Amniotic epithelial cell (primary cell): ENCODE data around the gene FOXJ1.
A peak's percentile ranks its signal among the peaks of the same experiment; 100 is the strongest.

ENCODE experiments used
- DNase-seq: peaks from one replicate; pipeline ENCODE4 v3.0.0-alpha.2; 2010; ENCODE audit warnings: low read depth

FOXJ1 gene

DNA sequence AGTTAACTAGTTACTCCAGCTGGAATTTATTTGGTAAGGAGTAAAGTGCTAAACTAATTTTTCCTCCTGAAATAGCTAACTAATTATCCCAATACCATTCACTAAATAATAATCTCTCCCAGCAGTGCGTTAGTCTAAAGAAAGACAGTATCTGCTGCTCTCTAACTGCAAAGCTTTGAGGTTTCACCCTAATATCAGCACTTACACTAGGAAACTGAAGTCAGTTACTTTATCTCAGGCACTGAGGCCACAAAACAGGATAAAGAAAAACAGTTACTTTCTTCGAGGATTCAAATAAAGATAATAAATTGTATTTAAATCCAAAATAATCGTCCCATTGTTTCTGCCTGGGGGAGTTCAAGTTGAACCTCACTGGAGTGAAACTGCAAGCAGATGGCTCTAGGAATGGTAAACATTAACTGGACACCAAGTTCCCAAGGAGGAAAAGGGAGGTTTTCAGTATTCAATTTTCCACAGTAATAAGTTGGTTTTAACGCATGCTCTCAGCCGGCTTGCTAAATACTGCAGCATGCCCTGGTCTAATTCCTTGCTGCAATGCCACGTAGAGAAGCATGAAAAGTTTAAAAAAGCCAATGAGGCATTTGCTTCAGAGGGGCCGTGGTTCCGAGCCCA lies 20.0 kb upstream of the FOXJ1 start:
- DNase-seq, result no peak

DNA sequence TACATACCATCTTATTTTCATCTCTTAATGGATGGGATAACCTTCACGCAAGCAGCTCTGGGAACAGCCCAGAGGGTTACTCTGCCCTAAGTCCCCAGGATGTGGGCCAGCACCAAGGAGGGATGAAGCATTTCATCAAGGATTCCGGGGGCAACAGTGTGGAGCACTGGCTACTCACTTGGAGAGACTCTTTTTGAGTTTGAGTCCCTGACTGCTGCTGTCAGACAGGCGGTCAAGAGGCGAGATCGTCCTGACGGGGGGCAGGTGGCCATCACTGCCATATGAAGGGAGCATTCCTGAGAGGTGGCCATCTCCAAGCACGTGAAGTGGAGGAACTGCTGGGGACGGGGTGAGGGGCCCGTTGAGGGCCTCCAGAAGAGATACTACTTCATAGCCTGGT lies 18.1 kb upstream of the FOXJ1 start:
- no peak for DNase-seq

DNA sequence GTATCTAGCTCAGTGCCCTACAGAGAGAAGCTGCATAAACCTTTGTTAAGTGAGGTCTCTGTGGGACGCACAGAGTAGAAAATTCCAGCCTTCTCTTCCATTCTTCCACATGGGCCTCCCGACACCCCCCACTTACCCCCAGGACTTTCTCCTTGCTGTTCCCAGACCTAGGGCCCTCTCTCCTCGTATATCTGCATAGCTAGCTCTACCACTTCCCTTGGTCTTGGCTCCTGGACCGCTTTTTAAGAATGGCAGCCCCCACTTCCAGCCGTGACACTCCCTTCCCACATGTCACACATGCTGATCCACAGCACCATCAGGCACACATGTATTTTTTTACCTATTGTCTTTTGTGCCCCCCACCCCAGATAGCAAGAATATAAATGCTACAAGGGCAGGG lies 16.7 kb upstream of the FOXJ1 start:
- DNase-seq, result no peak

DNA sequence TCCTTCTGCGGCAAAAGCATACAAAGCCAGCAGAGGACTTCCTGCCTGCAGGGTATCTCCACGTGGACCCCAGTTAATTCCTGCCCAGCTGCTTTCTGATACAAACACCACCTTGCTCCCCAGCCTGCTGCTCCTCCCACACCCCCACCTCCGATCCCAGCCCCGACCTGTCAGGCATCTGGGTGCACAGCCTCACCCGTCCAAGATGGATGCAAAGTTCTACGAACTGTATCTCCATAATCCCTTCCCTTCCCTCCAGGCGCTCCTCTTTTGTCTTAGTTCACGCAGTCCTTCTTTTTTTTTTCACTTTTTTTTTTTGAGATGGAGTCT lies 15.6 kb upstream of the FOXJ1 start:
- no peak for DNase-seq

DNA sequence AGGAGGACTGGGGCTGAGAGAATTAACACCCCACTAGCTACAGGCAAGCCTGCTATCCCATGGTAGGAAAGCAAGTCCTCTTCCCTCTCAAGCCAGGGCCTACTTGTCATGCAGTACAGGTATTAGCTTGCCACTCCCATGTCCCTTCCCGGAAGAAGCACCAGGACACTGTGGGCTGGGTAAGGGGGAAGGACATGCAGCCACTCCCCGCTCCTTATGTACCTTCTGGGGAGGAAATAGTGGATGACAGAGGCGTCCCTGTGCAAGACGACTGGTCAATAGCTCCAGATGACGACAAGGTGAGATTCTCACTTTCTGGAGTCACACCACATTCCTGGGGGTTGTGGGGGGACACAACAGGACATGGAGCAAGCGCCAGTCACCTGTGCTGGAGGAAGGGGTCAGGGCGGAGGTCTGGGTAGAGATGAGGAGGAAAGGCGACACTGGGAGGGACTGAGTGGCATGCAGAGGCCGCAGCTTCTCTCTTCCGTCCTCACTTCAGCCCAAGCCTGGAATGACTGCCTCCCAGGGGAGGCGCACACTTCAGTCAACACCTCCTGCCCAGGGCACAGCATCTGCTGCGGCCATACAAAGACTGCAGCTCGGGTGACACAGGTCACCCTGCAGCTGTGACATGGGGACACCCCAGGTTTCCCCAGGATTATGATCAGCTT lies 15.1 kb upstream of the FOXJ1 start:
- DNase-seq, result no peak

DNA sequence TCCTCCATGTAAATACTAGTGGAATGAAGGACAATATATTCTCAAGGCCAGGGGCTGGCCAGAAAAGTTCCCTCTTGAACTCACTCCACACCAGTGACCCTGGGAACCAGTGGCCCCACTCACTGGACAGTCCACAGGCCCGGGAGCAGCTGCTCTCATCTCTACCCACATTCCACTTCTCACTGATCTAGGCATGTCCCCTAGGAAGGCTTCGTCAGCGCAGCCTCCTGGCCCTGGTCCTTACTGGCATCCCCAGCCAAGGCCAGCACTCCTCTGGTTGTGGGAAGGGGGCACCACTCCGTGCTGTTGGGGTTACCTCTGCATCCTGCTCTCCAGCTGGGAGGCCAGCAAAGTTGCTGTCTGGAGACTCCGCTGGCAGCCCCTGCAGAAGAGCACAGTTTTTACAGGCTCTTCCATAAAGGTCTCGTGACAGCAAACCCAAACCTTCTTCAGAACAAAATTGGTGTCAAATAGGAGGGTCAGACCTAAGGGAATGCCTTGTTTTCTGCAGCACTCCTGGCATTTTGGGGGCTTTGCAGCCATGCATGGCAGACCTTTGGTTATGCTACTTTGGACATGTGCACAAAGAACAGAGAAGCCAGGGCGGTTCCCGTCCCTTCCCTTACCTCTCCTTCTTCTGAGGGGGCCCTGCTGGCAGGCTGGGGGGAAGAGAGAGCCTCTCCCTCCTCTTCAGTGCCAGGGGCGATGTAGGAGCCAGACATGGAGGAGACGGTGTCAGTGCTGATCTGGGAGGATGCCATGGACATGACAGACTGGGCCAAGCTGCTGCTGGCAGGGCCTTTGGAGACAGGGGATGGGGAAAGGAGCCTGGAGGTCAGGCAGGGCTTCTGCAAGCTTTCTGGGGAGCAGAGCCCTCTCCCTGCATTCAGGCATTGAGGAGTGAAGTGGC lies 14.1 kb upstream of the FOXJ1 start:
- DNase-seq, result no peak

DNA sequence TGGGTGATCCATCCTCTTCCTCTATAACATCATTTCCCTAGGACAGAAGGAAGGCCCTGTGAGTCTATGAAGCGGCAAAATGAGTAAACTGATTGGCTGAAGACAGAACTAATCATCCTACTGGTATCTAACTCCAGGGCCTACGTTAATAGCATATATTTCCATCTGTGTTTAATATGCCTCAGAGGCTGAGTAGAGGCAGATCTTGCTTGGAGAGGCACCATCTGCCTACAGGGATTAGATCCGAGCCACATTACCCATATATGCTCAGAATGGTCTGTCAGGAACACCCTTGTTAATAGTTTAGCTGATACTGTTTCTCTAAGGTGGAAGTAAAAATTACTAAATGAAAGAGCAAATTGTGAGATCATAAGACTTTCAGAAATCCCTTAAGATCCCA lies 13.2 kb upstream of the FOXJ1 start:
- DNase-seq, result no peak

DNA sequence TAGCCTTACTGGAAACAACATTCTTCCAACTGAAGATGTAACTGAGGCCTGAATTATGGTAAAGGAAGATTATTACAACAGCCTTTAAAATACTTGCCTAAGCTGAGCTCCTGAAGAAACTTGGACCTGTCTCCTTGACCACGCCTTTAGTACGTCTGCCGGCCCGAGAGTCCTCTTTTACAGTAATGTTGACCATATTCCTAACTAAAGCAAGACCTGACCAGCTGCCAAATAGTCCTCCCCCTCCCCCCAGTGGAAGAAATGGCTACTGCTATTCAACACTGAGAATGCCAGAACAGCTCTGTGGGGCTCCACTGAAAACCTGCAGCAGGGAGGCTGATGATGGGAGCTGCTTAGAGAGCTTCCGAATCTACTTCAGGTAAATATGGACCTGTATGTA lies 12.6 kb upstream of the FOXJ1 start:
- peak; percentile 51 for DNase-seq

DNA sequence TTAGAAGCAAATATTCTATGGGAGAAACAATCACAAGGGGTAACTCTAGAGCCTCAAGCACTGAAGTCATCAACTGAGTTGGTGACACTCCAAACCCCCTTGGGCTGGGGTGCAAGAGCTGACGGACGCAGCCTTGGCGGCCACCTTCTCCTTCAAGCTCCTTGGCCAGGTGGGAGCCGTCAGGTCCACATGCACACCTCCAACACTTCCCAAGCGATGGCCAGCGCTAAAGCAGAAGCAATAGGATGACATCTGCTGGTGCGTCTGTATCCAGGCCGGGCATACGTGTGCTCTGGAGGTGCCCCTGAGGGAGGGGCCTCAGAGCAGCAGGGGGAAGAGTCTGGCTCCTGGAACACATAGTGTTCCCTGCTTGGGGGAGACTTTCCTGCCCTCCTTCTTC lies 12.2 kb upstream of the FOXJ1 start:
- DNase-seq, result no peak

DNA sequence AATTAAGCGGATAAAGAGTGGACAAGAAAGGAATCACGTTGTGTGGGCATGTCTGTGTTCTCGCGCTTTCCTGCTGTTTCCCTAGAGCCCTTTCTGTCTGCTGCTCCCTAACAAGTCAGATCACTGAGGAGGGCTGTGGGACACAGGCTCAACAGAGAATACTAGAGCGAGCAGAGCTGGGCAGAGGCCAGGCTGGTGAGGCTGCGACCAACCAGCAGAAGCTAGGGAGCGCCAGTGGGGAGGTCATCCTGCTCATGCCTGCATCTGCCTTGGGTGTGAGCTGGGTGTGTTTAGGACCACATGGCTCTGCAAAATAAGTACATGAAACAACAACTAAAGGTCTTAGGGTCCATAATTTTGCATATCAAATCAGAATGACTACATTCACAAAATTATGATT lies 11.5 kb upstream of the FOXJ1 start:
- no peak for DNase-seq

DNA sequence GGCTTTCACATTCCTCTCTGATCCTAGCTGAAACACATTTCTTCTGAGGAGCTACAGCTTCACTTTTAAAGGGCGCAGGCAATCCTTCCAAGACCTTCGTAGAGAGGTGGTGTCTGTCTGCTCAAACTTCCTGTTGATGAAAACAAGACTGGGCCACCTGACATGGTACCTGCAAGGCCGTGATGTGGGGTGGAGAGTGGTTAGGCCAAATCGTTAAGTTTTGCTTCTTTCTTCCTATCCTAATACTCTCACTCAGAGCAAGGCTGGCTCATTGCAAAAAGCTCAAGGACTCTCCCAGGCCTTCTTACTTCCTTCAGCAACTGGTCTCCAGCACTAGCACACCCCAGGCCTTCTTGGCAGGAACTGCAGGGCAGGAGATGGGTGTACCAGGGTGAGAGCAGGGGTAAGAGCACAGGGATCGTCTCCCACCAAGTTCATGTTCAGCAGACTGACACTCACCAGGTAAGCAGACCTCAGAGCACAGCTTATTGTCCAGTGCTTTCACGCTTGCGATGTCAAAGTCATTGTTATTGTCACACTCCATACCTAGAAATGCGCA lies 10.9 kb upstream of the FOXJ1 start:
- no peak for DNase-seq

DNA sequence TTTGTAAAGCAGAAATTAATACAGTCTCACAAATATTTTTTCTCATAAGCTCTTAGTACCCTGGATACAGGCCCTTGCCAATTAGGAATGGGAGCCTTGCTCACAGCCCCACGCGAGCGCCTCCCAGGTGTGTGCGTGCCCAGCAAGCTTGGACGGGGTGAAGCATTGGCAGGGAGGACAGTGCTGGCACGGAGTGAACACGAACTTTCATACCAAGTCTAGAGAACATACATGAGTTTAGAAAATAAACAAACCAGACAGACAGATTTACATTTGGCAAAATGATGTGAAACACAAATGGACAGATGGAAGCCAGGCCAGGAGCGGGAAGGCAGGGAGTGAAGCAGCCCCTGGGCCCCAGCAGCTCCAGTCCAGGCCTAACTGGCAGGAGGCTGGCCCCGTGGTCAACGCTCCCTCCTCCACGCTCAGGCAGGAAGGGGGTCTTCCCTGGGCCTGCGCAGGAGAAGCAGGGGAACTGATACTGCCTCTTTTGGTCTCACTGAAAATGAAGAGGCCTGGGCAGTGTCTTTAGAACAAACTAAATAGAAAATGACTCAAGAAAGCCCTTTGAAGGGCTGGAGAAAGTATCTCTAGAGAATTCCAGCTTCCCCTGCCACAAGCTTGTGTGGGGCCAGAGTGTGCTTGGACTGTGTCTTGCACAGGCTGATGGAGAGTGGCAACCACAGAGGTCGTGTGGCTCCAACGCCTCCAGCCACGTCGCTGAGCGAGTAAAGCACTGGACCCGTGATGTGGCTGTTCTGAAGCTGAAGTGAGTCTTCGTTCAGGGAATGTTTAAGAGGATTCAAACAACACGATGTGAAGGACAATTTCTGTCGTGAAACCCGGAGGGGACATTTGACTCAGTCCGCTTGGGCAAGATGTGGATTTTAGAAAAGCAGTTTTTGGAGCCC lies 9.9 kb upstream of the FOXJ1 start:
- DNase-seq, result no peak

DNA sequence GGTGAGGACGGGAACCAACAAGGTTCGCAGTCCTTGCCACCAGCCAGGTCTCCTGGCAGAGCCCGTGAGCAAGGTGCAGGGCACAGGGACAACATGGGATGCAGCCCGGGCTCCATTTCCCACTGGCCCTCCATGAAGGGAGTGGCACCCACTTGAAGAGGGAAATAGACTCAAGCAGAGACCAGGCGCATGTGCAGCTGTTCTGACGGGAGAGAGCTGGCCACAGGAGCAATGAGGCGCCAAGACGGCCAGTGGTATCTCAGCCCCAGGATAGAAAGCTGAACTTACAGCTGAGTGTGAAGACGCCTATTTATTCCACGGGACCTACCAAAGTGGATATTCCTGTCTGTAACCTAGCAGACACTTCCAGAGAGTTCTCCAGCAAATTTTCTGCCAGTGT lies 8.2 kb upstream of the FOXJ1 start:
- no peak for DNase-seq

DNA sequence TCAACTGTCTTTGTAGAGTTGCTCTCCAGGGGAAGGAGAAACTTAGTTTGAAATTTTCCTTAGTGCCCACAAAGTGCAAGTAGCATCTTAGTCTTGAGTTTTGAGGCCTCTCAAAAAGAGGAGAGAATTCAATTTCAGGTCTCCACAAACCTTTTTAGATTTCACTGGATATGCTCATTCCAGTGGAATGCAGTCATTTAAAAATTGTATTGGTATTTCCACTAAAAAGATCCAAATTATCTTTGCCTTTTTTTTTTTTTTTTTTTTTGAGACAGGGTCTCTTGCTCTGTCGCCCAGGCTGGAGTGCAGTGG lies 6.9 kb upstream of the FOXJ1 start:
- DNase-seq, result no peak

DNA sequence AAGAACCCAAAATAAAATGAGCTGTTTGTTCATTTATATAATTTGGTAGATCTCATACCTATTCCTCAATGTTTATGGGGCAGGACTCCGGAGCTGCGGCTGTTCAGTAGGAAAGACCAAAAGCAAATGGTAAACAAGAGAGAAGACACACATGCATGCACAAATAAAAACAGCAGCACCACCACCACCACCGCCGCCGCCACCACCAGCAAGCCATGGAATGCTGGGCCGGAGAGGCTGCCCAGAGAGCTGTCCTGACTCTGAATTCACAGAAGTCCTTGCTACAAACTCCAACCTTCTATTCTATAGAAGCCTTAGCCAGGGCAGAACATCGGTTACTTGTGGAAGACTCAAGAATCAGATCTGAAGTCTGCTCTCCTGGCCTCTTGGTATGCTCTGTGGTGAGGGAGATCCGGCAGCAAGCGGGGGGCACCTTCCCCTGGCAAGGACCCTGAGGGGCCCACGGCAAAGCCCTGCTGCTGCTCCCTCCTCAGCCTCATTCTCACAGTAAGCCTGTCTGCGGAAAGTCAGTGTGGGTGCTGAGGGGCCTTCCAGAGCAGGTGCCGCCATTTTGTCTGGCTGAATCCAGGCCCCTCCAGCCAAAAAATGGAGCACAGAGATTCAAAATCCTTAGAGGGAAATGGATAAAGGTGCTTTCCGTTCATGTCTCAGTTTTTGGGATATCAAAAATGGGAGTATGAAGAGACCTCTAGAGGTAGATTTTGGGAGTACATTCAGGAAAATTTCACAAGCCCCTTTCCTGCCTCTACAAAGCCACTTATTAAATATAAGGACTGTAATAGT lies 6.4 kb upstream of the FOXJ1 start:
- peak; percentile 16 for DNase-seq

DNA sequence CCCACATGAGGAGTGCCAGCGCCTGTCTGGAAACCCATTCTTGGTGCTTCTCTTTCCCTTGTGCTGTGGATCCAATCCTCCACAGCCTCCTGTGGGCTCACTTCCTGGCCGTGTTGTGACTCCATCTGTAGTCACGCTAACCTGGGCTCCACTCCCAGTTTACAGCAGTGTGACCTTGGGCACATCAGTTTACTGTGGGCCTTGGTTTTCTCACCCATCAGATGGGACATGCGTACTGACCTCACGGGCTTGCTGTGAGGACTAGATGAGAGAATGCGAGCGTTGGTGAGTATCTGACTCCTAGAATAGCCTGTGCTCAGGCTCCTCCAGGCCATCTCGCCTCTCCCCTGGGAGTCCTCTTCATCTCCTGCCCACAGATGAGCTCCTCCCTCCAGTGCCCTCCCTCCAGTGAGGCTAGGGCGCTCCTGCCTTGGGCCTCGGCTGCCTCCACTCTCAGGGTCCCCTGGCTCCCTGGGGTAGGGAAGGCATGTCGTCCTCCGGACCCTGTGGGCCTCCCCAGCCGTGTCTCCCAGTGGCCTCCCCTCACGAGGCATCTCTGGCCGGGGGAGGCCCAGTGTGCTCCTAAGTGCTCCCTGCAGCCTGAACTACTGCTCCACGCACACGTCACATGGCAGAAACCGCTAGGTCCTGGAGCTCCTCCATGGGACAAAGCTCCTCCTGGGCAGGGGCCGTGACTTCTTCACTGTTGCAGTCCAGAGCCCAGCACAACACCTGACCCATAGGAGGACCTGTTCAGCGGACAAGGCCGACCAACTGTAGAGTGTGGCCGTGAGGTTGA lies 5.2 kb upstream of the FOXJ1 start:
- no peak for DNase-seq

DNA sequence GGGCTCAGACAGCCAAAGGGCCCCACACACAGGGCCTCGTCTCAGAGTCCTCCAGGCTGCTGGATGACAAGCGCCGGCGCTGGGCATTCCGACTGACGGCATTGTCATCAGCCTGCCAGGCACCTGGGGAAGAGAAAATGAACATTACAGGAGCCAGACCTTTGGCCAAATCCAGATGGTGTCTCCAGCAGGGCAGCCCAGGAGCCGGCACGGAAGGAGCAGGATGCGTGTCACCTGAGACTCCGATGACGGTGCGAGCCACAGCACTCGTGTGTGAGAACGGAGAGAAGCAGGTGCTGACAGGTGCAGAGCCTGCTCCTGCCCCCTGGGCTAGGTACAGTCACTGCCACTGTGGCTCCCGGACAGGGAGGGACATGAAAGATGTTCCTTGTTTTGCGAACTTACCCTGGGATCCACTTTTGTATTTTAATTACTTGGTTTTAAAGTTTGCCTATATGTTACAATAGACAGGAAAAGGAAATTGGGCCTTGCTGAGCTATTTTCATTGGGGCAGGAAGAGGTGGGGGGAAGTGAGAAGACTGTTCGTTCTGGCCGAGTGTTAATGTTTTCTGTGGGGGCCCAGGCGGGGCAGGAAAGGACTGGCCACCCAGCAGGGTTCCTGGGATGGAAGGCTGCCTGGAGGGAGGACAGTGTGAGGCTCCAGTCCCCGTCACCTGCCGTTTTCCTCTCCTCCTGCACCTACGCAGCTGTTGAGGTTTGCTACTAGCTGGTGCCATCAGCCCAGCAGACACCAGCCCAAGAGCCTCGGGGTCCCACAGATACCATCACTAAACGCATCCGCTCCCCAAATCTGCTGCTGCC lies 4.4 kb upstream of the FOXJ1 start:
- DNase-seq, result no peak

DNA sequence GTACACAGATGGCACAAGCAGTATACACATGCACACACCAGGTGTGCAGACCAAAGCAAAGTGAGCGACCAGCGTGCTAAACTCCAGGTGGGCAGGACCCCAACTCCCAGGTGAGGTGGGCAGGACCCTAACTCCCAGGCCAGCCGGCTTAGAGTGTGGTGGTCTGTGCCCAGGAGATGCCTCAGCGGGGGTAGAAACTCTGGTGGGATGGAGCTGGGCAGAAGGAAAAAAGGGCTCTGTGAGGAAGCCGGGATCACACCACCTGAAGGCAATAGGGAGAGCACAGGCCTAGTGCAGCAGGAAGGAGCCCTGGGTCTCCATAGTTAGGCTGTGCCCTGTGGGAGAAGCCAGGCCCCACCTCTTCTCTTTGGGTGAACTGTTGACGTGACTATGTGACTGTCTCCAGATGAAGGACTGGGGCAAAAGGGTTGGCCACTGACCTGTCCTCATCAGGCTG lies 1.6 kb upstream of the FOXJ1 start:
- no peak for DNase-seq

DNA sequence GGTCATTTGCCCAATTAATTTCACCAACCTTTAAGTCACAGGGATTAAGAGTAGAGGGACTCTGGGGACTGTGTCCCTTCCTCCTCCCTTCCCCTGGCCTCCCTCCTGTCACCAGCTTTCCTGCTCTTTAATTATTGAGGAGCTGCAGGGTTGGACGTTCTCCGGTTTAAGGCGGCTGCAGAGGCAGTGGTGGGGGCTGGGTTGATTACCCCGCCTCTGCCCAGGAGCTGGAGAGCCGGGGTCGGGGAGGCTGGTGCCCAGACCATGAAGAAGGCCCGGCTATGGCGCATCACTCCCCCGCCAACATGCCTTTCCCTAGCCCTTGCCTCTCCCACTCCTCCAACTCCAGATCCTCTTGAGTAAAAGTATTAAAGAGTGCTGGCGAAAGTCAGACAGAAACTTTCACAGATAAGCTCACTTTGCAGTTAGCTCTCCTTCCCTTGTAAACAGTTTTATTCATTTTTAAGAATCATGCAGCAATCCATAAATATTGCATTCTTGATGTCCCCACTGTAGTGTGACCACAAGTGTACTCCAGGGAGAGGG lies 1.1 kb upstream of the FOXJ1 start:
- DNase-seq, result peak; percentile 22
